ENCODE measurements around the gene PHLDA2. TPM values are rescaled to one million over a fixed set of nuclear protein-coding genes. Genes with fewer than 3 reads are reported as not detected.

PHLDA2 gene
- total RNA-seq, 1 experiment from 2014 or later, result 13.1 TPM

DNA sequence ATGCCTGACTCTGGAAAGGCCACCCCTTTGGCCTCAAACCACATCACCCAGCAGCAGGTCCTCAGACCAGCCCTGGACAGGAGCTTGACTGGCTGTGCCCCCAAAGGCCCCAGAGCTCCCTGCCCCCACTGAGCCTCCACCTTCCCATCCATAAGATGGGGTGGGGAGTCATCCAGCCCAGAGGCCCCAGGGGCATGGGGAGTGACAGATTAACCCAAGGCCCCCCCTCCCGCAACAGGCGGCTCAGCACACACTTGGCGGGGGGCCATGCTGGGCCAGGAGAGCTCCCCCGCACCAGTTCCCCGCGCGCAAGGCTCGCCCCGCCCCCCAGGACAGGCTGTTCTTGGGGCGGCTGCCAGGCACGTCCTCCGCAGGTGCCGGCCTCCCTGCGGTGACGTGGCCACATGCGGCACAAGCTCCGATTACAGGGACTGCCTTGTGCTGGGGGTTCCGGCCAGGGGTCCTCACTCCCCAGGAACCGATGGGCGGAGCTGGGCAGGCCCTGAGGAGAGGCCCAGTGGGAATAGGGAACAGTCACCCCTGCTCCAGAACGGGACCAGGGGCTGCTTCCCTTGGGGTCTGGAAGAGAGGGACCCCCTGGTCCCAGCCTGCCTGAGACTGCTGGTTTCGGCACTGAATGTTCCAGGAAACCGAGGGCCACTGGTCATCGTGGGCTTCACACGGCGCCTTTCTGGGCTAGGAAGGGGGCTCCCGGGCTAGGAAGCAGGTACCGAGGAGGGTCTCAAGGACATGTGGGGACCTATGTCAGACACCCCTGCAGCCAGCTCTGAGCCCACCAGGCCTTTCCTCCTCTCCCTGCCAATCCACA is 38.5 kb downstream of the PHLDA2 start:
- no peak overlapping the region for H3K4me3 ChIP-seq (ENCODE audit: insufficient read depth, low read depth, low read length)
- peak; percentile 72 for DNase-seq
- peaks cover 15% of the 10 kb centered on the region for H3K27me3 ChIP-seq (ENCODE audit: control insufficient read depth, insufficient read depth, low read length)
- H3K36me3 ChIP-seq (replicated peaks; ENCODE audit: control insufficient read depth, insufficient read depth, low read length), result no peaks in the 10 kb centered on the region

DNA sequence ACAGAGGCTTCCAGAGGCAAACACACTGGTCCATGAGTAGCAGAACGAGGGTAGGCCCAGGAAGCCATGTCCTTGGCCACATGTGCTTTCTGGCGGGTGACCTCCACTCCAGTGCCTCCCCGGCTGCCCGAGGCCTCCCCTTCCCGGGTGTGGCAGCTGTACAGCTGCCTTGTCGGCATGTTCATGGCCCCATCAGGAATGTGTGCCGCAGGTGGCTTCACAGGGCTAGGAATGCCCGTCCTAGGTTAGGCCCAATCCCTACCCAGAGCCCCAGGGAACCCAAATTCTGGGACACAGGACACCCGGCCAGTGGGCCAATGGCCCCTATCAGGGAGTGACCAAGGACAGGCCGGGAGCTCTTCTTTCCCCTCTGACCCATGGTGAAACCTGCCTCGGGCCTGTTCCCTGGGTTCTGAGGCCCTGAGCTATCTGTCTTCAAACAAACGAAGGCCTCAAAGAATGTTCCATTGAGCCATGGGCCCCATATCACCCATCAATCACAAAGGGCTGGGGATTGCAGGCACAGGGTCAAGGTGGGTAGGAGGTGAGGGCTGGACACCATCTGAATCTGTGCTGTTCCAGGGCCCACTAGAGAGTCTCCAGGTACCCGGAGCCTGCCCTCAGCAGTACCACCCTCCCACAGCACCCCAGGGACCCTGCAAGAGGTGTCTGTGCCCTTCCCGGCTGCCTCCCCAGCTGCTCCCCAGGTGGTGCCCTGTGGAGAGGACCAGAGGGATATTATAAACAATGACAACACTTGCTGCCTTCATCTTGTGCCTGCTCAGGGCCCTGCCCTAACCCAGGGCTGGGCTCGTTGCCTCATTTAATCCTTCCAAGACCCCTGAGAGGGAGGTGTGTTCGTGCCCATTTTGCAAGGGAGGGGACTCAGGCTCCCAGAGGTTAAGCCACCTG is 39.6 kb downstream of the PHLDA2 start:
- H3K4me3 ChIP-seq (ENCODE audit: insufficient read depth, low read depth, low read length), result no peak overlapping the region
- no peaks in the 10 kb centered on the region for H3K36me3 ChIP-seq (replicated peaks; ENCODE audit: control insufficient read depth, insufficient read depth, low read length)
- DNase-seq, result no peak
- H3K27me3 ChIP-seq (ENCODE audit: control insufficient read depth, insufficient read depth, low read length), result peaks cover 21% of the 10 kb centered on the region

DNA sequence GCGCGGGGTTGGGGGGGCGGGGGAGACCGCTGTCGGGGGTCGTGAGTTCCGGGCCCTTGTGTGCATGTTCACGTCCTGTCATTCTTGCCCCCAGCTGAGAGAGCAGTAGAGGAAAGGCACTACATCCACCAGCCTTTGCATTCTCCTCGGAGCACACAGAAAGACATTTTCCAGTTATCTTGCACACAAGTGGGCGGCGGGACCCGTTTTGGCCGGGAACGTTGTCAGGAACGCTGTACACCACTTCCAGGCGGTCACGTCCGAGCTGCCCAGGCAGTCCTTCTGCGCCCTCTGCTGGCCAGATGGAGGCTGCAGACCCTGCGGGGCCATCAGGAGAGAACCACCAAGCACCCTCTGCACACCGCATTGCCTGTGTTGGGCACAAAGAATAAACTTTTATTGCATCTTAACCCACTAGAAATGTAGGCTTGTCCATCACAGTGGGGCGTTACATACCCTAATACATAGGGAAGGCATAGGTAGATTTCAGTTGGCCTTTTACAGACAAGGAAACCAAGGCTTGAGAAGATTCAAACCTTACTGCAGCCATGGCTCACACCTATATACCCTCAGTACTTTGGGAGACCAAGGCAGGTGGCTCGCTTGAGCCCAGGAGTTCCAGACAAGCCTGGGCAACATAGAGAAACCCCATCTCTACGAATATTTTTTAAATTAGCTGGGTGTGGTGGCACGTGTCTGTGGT is 40.8 kb downstream of the PHLDA2 start:
- H3K36me3 ChIP-seq (replicated peaks; ENCODE audit: control insufficient read depth, insufficient read depth, low read length), result no peaks in the 10 kb centered on the region
- peak; percentile 94 for DNase-seq
- peaks cover 30% of the 10 kb centered on the region for H3K27me3 ChIP-seq (ENCODE audit: control insufficient read depth, insufficient read depth, low read length)
- H3K4me3 ChIP-seq (ENCODE audit: insufficient read depth, low read depth, low read length), result no peak overlapping the region

DNA sequence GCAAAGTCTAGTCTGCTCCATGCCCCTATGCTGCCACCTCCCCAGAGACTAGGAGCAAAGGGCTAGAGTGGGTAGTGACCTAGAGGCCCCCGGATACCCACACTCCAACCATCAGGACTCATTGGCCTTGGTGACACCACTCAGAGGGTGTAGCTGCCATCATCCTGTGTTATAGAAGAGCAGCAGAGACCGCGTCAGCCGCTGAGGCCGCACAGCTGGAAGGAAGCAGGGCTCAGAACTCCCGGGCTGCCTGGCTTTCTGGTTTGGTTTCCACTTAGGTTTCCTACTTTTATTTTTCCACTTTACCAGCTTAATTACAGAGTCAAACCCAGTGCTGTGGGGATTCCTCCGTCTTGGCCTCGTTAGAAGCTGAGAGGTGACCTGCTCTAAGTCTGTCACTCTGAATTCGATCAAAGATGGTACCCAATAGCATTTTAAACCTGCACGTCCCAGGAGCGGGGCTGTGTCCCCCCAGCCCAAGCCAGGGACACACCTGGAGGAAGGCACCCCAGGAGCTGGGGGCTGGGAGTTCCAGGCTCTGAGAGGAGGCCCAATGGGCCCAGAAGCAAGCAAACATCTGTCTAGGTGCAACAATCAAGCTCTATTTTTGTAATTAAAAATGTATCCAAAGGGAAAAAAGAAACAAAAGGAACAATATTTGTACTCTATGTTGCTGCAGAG is 41.6 kb downstream of the PHLDA2 start:
- Histone ChIP-seq H3K36me3 (replicated peaks; ENCODE audit: control insufficient read depth, insufficient read depth, low read length) (no peaks in the 10 kb centered on the region), H3K27me3 (ENCODE audit: control insufficient read depth, insufficient read depth, low read length) (peaks cover 36% of the 10 kb centered on the region), H3K4me3 (ENCODE audit: insufficient read depth, low read depth, low read length) (no peak overlapping the region)
- DNase-seq, result no peak

DNA sequence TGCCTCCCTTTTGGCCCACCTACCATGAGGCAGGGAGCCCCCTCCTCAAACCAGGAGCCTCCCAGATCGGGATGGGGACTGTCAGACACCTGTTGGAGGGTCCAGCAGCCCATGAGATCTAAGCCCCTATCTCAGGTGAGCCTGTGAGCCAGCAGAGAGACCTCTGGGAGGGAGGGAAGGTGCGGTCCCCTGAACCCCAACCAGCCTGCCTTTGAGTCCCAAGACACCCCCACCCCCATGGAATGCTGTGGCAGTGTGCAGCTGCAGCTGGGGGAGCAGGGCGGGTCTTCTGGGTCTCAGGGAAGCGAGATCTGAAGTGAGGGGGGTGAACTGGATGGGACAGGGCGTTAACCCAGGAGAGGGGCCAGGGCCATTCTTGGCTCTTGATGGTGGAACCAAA is 42.3 kb downstream of the PHLDA2 start:
- DNase-seq, result no peak
- H3K27me3 ChIP-seq (ENCODE audit: control insufficient read depth, insufficient read depth, low read length), result peaks cover 40% of the 10 kb centered on the region

DNA sequence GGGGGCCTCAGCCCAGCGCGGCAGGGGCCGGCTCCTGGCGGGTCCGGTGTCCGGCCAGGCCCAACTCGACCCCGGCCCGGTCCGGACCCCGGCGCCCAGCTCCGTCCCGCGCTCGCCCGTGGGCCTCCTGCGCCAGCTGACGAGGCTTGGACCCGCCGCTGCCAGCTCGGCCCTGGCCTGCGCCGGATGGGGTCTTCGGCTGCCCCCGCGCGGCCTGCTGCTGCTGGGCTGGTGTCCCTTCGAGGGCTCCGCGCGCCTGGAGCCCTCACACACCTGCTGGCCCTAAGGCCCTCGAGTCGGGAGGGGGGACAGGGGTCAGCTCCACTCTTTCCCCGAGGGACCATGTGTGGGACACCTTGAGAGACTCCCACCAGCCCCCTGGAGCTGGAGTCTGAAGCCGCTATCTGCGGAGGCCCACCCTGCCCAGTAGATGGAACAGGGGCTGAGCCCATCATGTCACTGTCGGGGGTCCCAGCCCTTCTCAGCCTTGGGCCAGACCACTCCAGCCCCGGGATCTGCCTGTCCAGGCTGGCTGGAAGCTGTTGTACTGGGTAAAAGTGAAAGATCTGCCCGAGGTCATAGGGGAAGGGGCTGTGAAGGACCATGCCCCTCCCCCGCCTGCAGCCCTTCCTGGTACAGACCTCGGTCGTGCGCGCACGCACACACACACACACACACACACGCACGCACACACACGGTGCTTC is 42.9 kb downstream of the PHLDA2 start:
- no peaks in the 10 kb centered on the region for H3K36me3 ChIP-seq (replicated peaks; ENCODE audit: control insufficient read depth, insufficient read depth, low read length)
- H3K4me3 ChIP-seq (ENCODE audit: insufficient read depth, low read depth, low read length), result peak overlapping the region; percentile 22
- peaks cover 42% of the 10 kb centered on the region for H3K27me3 ChIP-seq (ENCODE audit: control insufficient read depth, insufficient read depth, low read length)
- peak; percentile 84 for DNase-seq

More for the DNA sequence above, 42.3 kb downstream of the PHLDA2 start:
- no peaks in the 10 kb centered on the region for H3K36me3 ChIP-seq (replicated peaks; ENCODE audit: control insufficient read depth, insufficient read depth, low read length)
- H3K4me3 ChIP-seq (ENCODE audit: insufficient read depth, low read depth, low read length), result no peak overlapping the region

DNA sequence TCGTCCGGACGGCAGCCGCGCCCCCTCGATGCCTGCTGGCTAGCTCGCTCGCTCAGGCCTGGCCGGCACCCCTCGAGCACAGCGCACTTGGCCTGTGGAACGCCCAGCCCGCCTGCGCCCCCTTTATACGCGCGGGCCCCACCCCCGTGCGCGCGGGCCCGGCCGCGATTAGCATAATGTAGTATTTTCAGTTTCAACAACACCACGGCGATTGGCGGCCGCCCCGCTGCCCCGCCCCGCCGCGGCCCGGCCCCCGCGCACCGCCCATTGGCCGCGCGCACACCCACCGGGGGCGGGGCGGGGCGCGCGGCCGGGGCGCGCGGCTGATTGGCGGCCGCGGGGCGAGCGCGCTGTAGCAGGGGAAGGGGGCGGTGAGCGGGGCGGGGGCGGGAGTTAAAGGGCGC is 43.5 kb downstream of the PHLDA2 start, which contains the start of gene CDKN1C:
Gene CDKN1C, minus strand, starts transcription at position 98 of the 404 bp plus-strand sequence. CDS start 319 bp downstream, outside the sequence.
- no peaks in the 10 kb centered on the region for H3K36me3 ChIP-seq (replicated peaks; ENCODE audit: control insufficient read depth, insufficient read depth, low read length)
- peak within 1 kb of the TSS; percentile 70 for H3K4me3 ChIP-seq (ENCODE audit: insufficient read depth, low read depth, low read length)
- peak; percentile 99 for DNase-seq
- H3K27me3 ChIP-seq (ENCODE audit: control insufficient read depth, insufficient read depth, low read length), result peaks cover 44% of the 10 kb centered on the region

DNA sequence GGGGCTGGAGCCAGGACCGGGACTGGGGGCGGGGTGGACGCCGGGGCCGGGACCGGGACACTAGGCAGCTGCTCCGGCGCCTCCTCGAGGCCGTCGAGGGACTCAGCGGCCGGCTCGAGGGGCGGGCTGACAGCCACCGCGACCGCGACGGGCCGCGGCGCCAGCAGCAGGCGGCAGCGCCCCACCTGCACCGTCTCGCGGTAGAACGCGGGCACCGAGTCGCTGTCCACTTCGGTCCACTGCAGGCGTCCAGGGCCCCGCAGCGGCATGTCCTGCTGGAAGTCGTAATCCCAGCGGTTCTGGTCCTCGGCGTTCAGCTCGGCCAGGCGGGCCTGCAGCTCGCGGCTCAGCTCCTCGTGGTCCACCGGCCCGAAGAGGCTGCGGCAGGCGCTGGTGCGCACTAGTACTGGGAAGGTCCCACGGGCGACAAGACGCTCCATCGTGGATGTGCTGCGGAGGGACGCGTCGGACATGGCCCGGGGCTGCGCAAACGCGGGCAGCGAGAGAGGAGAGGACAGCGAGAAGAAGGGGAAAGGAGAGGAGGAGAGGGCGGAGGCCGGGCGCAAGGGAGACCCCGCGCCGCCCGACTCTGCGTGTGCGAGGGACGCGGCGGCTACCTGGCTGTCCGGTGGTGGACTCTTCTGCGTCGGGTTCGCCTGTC is 44.1 kb downstream of the PHLDA2 start:
- H3K27me3 ChIP-seq (ENCODE audit: control insufficient read depth, insufficient read depth, low read length), result peaks cover 46% of the 10 kb centered on the region
- no peaks in the 10 kb centered on the region for H3K36me3 ChIP-seq (replicated peaks; ENCODE audit: control insufficient read depth, insufficient read depth, low read length)
- peak overlapping the region; percentile 70 for H3K4me3 ChIP-seq (ENCODE audit: insufficient read depth, low read depth, low read length)
- DNase-seq, result peak; percentile 94

DNA sequence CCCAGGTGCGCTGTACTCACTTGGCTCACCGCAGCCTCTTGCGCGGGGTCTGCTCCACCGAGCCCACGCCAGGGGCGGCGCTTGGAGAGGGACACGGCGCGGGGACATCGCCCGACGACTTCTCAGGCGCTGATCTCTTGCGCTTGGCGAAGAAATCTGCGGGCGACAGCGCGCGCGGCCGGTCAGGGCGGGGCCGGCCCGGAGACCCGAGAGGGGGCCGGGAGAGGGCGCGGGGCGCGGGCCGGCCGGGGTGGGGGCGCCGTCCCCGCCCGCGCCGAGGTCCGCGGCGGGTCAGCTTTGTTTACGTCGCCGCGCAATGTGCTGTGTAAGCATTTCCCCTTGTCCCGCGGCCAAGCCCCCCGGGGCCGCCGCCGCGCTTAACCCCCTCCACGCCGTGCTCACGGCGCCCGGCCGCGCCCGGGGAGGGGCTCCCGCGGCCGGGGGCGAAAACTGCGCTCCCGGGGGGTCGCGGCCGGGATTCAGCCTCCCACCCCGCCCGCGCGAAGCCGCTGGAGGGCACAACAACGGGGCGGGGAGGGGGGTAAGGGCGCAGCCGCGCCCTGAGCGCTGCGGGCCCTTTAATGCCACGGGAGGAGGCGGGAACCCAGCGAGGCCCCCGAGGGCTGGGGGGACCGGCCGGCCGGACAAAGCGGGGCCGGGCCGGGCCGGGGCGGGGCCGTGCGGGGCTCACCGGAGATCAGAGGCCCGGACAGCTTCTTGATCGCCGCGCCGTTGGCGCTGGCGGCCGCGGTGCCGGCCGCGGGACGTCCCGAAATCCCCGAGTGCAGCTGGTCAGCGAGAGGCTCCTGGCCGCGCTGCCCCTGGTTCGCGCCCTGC is 45.0 kb downstream of the PHLDA2 start:
- DNase-seq, result peak; percentile 93
- Histone ChIP-seq H3K4me3 (ENCODE audit: insufficient read depth, low read depth, low read length) (peak overlapping the region; percentile 53), H3K36me3 (replicated peaks; ENCODE audit: control insufficient read depth, insufficient read depth, low read length) (no peaks in the 10 kb centered on the region), H3K27me3 (ENCODE audit: control insufficient read depth, insufficient read depth, low read length) (peaks cover 46% of the 10 kb centered on the region)

DNA sequence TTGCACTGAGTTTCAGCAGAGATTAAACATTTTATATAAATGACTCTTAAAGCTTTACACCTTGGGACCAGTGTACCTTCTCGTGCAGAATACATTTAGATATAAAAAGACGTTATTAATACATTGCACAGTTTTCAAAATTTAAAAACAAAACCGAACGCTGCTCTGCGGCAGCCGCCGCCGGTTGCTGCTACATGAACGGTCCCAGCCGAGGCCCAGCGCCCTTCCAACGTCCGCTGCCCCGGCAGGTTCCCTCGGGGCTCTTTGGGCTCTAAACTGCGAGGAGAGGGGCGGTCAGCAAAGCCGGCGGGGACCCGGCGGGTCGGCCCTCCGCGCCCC is 45.6 kb downstream of the PHLDA2 start:
- peak overlapping the region; percentile 53 for H3K4me3 ChIP-seq (ENCODE audit: insufficient read depth, low read depth, low read length)
- DNase-seq, result peak; percentile 85
- H3K36me3 ChIP-seq (replicated peaks; ENCODE audit: control insufficient read depth, insufficient read depth, low read length), result no peaks in the 10 kb centered on the region
- H3K27me3 ChIP-seq (ENCODE audit: control insufficient read depth, insufficient read depth, low read length), result peaks cover 48% of the 10 kb centered on the region

DNA sequence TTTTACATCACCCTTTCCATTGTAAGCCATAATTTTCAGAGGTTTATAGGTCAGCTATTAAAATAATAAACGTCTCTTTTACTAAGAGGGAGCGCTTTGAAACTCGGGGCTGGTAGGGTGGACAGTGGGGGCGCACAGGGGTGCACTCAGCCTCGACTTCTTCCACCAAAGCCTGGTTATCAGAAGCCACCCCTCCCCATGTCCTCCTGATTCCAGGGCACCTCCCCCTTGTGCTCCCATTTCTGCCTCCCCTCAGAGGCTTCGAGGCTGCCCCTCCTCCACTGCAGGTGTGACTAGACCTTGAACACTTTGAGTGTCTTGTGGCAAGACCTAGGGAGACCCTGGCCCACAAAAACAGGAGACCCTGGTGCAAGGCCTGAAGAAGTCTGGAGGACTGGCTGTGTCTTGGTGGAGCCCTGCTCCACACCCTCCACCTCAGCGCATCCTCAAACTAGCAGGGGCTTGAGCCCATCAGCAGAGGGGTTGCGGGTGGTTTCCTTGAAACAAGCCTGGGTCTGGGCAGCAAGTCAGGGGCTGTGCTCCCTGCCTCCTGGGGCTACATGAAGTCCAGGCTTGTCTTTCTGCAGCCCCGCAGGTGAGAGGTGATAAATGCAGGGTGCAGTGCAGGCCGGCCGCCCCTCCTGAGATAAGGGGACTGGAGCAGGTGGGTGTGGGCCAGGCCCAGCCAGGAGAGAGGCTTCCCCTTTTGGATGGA is 46.7 kb downstream of the PHLDA2 start:
- H3K27me3 ChIP-seq (ENCODE audit: control insufficient read depth, insufficient read depth, low read length), result peaks cover 46% of the 10 kb centered on the region
- H3K36me3 ChIP-seq (replicated peaks; ENCODE audit: control insufficient read depth, insufficient read depth, low read length), result no peaks in the 10 kb centered on the region
- no peak overlapping the region for H3K4me3 ChIP-seq (ENCODE audit: insufficient read depth, low read depth, low read length)
- DNase-seq, result peak; percentile 78

DNA sequence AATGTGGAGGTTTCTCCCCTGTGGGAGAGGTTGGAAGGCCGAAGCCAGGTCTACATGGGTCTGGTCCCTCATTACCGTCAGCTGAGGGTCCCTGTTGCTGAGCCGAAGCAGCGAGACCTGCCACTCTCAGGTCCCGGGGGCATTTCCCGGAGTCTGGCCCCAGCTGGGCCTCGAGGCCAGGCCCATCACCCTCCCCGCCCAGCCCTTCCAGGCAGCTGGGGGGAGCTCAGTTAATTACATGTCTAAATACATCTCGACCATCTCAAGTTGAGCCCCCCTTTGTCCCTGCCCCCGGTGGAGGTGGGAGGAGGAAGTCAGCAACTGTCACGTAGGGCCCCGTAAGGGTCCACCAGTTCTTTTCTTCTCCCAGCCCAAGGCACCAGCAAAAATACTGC is 47.2 kb downstream of the PHLDA2 start:
- H3K36me3 ChIP-seq (replicated peaks; ENCODE audit: control insufficient read depth, insufficient read depth, low read length), result no peaks in the 10 kb centered on the region
- no peak overlapping the region for H3K4me3 ChIP-seq (ENCODE audit: insufficient read depth, low read depth, low read length)
- peaks cover 41% of the 10 kb centered on the region for H3K27me3 ChIP-seq (ENCODE audit: control insufficient read depth, insufficient read depth, low read length)
- DNase-seq, result no peak

All from H7 (cell line).